Parathyroid adenoma (tissue), 2 donors: ENCODE measurements around the gene TAC3.
"Not testable (repeated sequence)": the region's sequence is repeated elsewhere in the genome, so short reads cannot be mapped to it uniquely, and the experiment has no call there.

Experiments
- H2AFZ ChIP-seq: fragments of 300-600 bp; sonication (generic); one replicate; pipeline ENCODE4 v1.7.0; 2017; ENCODE audit warnings: antibody characterized with exemption, mild to moderate bottlenecking
- H3K27ac ChIP-seq: fragments of 300-600 bp; sonication (generic); one replicate; pipeline ENCODE4 v1.7.0; 2017
- H3K27me3 ChIP-seq: fragments of 300-600 bp; sonication (generic); one replicate; pipeline ENCODE4 v1.7.0; 2017; ENCODE audit warnings: low read length; ENCODE audit not compliant: control insufficient read depth, insufficient read depth
- H3K36me3 ChIP-seq: fragments of 300-600 bp; sonication (generic); one replicate; pipeline ENCODE4 v1.7.0; 2017; ENCODE audit warnings: low read length; ENCODE audit not compliant: control insufficient read depth, insufficient read depth
- H3K4me1 ChIP-seq: fragments of 300-600 bp; sonication (generic); one replicate; pipeline ENCODE4 v1.7.0; 2017; ENCODE audit warnings: control low read depth
- H3K4me2 ChIP-seq: fragments of 300-600 bp; sonication (generic); one replicate; pipeline ENCODE4 v1.7.0; 2017; ENCODE audit warnings: low read length
- H3K4me3 ChIP-seq: fragments of 300-600 bp; sonication (generic); one replicate; pipeline ENCODE4 v1.7.0; 2017; ENCODE audit warnings: low read depth, low read length
- H3K79me2 ChIP-seq: fragments of 300-600 bp; sonication (generic); one replicate; pipeline ENCODE4 v1.7.0; 2017; ENCODE audit warnings: control low read depth
- H3K9ac ChIP-seq: fragments of 300-600 bp; sonication (generic); one replicate; pipeline ENCODE4 v1.7.0; 2017; ENCODE audit warnings: mild to moderate bottlenecking
- H3K9me3 ChIP-seq: fragments of 300-600 bp; sonication (generic); one replicate; pipeline ENCODE4 v1.7.0; 2017; ENCODE audit warnings: low read length; ENCODE audit not compliant: control insufficient read depth
- CTCF ChIP-seq: fragments of 300-600 bp; sonication (generic); IDR thresholded peaks from one replicate; pipeline ENCODE4 v1.7.0; 2017; ENCODE audit warnings: antibody characterized with exemption, mild to moderate bottlenecking
- donor health status: primary hyperparathyroidism.

Gene TAC3

GRCh38 chr12:57019983-57020719, 3.8 kb upstream of the TAC3 start:
- no peaks in the 10 kb centered on the region for H3K9me3 ChIP-seq
- H3K79me2 ChIP-seq = no peaks in the 10 kb centered on the region
- H3K27me3 ChIP-seq = no peaks in the 10 kb centered on the region
- H3K4me3 ChIP-seq = no peak overlapping the region
- no peak for TF ChIP-seq CTCF
- no peak overlapping the region for H2AFZ ChIP-seq
- H3K4me2 ChIP-seq = no peak overlapping the region
- no peak overlapping the region for H3K9ac ChIP-seq
- no peaks in the 10 kb centered on the region for H3K36me3 ChIP-seq
- no peak overlapping the region for H3K27ac ChIP-seq
- no peaks in the 10 kb centered on the region for H3K4me1 ChIP-seq

- Histone ChIP-seq H3K27me3 (no peaks in the 10 kb centered on the region), H3K4me1 (no peaks in the 10 kb centered on the region)
These were observed 2.6 kb upstream of the TAC3 start for GRCh38 chr12:57018906-57019305.

GRCh38 chr12:57018353-57018752, 2.0 kb upstream of the TAC3 start:
- H3K9ac ChIP-seq, H3K4me1 ChIP-seq, H2AFZ ChIP-seq, H3K4me2 ChIP-seq, H3K9me3 ChIP-seq, H3K79me2 ChIP-seq, H3K4me3 ChIP-seq, H3K36me3 ChIP-seq, H3K27me3 ChIP-seq, H3K27ac ChIP-seq: not testable (repeated sequence)

More at GRCh38 chr12:57018906-57019305, 2.6 kb upstream of the TAC3 start:
- Histone ChIP-seq H3K79me2 (no peaks in the 10 kb centered on the region), H3K9me3 (no peaks in the 10 kb centered on the region), H2AFZ (no peak overlapping the region), H3K9ac (no peak overlapping the region), H3K4me2 (no peak overlapping the region), H3K4me3 (no peak overlapping the region), H3K27ac (no peak overlapping the region), H3K36me3 (no peaks in the 10 kb centered on the region)
- no peak for TF ChIP-seq CTCF

GRCh38 chr12:57012600-57013465, 3.5 kb downstream of the TAC3 start:
- no peak overlapping the region for H2AFZ ChIP-seq
- H3K9ac ChIP-seq = no peak overlapping the region
- no peak overlapping the region for H3K27ac ChIP-seq
- no peak for TF ChIP-seq CTCF
- no peaks in the 10 kb centered on the region for H3K4me1 ChIP-seq
- H3K4me3 ChIP-seq = no peak overlapping the region
- no peaks in the 10 kb centered on the region for H3K9me3 ChIP-seq
- no peaks in the 10 kb centered on the region for H3K36me3 ChIP-seq
- H3K79me2 ChIP-seq = no peaks in the 10 kb centered on the region
- no peak overlapping the region for H3K4me2 ChIP-seq
- H3K27me3 ChIP-seq = no peaks in the 10 kb centered on the region
